ENCODE measurements around the gene HK1. TPM values are rescaled to one million over a fixed set of nuclear protein-coding genes. Genes with fewer than 3 reads are reported as not detected.
"Not testable (repeated sequence)": the region's sequence is repeated elsewhere in the genome, so short reads cannot be mapped to it uniquely, and the experiment has no call there.

Gene HK1
- total RNA-seq, 2 experiments from 2014 or later: 13.1 to 31.5 TPM

DNA sequence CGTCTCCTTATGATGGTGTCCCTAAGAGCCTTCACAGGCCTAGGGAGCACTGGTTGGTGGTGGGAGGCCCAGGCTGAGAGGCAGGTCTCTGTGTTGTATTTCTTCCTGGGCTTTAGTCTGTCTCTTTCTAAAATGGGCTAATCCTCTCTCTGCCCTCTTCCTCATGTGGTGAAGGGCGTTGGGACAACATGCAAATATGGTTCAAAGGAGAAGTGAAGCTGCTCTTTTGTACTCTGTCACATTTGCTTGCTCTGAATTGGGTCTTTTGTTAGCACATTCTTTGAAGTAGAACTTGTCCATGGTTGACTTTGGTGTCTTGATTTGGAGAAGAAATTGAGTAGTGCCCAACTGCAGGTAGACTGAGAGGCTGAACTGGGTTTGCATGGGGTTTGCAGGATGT, 814 bp downstream of the HK1 start:
- H3K4me1 ChIP-seq (ENCODE audit: insufficient read depth, low read length, poor library complexity, severe bottlenecking): peaks cover 32% of the 10 kb centered on the region
- no peaks in the 10 kb centered on the region for H3K9me3 ChIP-seq (ENCODE audit: low read length)
- no peaks in the 10 kb centered on the region for H4K20me1 ChIP-seq (ENCODE audit: insufficient read depth, low read length)
- H2AFZ ChIP-seq (ENCODE audit: low read length): peak overlapping the region; percentile 88
- intact Hi-C loops (cut with micrococcal nuclease; ENCODE audit: unreplicated experiment): no loop called here
- H3K27ac ChIP-seq (ENCODE audit: low read depth, low read length, poor library complexity, severe bottlenecking): peak overlapping the region; percentile 74
- ChIA-PET CTCF (ENCODE audit: unreplicated experiment) (no interaction called here), POLR2A (interaction anchor here (0.6 kb wide), 1 partner anchor 846 kb away, joined by 3 read pairs; no protein-coding TSS in a partner anchor)
- H3K4me2 ChIP-seq (ENCODE audit: low read length): peak overlapping the region; percentile 71
- no peaks in the 10 kb centered on the region for H3K79me2 ChIP-seq (ENCODE audit: insufficient read depth, low read depth, low read length)
- H3K4me3 ChIP-seq (ENCODE audit: low read depth, low read length, poor library complexity, severe bottlenecking): peak overlapping the region; percentile 42
- BruUV-seq (replicated peaks): no TSS peak
- DNase-seq (ENCODE audit: low spot score): peak; percentile 80
- no peaks in the 10 kb centered on the region for H3K36me3 ChIP-seq (ENCODE audit: insufficient read depth, low read length)
- no peak for TF ChIP-seq EZH2phosphoT487 (IDR thresholded peaks at IDR 0.05; ENCODE audit: borderline replicate concordance, low read depth, low read length)
- TF ChIP-seq, protein P1, sequence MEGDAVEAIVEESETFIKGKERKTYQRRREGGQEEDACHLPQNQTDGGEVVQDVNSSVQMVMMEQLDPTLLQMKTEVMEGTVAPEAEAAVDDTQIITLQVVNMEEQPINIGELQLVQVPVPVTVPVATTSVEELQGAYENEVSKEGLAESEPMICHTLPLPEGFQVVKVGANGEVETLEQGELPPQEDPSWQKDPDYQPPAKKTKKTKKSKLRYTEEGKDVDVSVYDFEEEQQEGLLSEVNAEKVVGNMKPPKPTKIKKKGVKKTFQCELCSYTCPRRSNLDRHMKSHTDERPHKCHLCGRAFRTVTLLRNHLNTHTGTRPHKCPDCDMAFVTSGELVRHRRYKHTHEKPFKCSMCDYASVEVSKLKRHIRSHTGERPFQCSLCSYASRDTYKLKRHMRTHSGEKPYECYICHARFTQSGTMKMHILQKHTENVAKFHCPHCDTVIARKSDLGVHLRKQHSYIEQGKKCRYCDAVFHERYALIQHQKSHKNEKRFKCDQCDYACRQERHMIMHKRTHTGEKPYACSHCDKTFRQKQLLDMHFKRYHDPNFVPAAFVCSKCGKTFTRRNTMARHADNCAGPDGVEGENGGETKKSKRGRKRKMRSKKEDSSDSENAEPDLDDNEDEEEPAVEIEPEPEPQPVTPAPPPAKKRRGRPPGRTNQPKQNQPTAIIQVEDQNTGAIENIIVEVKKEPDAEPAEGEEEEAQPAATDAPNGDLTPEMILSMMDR (conservative IDR thresholded peaks at IDR 0.05; ENCODE audit: low read length): no peak
- H3K9me2 ChIP-seq (ENCODE audit: insufficient read depth, low read length): no peaks in the 10 kb centered on the region

DNA sequence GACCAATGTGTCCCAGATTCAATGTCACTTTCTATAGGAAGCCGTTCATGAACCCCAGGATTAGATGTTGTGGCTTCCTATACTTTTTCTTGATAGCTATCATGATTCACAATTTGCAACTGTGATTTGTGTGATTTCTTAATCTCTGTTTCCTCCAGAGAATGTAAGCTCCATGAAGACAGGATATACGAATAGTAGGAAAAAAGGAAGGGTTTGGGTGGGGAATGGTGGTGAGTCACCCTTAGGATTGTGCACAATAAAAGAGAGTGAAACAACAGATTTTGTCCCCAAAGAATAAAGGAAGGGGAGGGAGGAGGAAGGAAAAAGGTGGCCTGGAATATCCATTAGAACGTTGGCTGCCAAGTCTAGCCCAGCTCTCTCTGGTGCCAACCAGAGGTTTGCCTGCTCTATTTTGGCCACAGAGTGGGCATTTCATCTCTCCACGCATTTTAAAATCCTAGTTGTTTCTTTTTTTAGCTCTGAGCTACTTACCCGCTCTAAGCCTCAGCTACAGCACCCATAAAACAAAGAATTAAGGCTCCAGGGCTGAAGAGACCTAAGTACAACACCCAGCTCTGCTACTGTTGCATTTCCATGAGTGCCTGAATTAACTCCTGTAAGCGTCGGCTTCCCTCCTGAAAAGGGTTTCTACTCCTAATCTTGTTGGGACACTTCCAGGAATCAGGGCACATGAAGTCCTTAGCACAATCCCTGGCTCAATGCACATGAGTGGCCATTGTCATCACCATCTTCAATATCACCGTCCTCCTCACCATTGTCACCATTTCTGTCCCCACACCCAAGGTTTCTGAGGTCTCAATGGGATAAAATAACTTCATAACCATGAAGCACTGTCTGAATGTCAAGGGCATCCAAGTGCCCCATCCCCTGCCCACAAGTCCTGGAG, 3.5 kb downstream of the HK1 start:
- CTCF ChIA-PET (ENCODE audit: unreplicated experiment): no interaction called here
- BruUV-seq (replicated peaks): no TSS peak
- intact Hi-C loops (cut with micrococcal nuclease; ENCODE audit: unreplicated experiment): no loop called here

DNA sequence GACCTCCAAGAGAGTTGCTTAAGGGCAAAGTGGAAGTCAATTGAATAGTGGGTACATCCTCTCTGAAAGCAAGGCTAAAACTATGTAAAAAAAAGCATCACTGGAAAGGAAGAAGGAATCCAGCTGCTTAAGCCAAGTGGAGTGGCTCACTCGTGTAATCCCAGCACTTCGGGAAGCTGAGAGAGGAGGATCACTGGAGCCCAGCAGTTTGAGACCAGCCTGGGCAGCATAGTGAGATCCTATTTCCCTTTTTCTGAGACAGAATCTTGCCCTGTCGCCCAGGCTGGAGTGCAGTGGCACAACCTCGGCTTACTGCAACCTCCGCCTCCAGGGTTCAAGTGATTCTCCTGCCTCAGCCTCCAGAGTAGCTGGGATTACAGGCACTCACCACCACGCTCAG, 6.1 kb downstream of the HK1 start:
- H3K4me2 ChIP-seq (ENCODE audit: low read length); DNase-seq (ENCODE audit: low spot score); H2AFZ ChIP-seq (ENCODE audit: low read length); H3K4me3 ChIP-seq (ENCODE audit: low read depth, low read length, poor library complexity, severe bottlenecking); H3K9me3 ChIP-seq (ENCODE audit: low read length); H3K36me3 ChIP-seq (ENCODE audit: insufficient read depth, low read length); POLR2A ChIA-PET; H4K20me1 ChIP-seq (ENCODE audit: insufficient read depth, low read length); H3K79me2 ChIP-seq (ENCODE audit: insufficient read depth, low read depth, low read length); BruUV-seq (replicated peaks); H3K27ac ChIP-seq (ENCODE audit: low read depth, low read length, poor library complexity, severe bottlenecking); H3K9me2 ChIP-seq (ENCODE audit: insufficient read depth, low read length); intact Hi-C loops (cut with micrococcal nuclease; ENCODE audit: unreplicated experiment); CTCF ChIA-PET (ENCODE audit: unreplicated experiment): not testable (repeated sequence)
- peaks cover 20% of the 10 kb centered on the region for H3K4me1 ChIP-seq (ENCODE audit: insufficient read depth, low read length, poor library complexity, severe bottlenecking)

More for the DNA sequence above, 3.5 kb downstream of the HK1 start:
- Histone ChIP-seq H4K20me1 (ENCODE audit: insufficient read depth, low read length) (no peaks in the 10 kb centered on the region), H3K9me2 (ENCODE audit: insufficient read depth, low read length) (no peaks in the 10 kb centered on the region), H3K4me3 (ENCODE audit: low read depth, low read length, poor library complexity, severe bottlenecking) (no peak overlapping the region), H3K36me3 (ENCODE audit: insufficient read depth, low read length) (no peaks in the 10 kb centered on the region), H3K79me2 (ENCODE audit: insufficient read depth, low read depth, low read length) (no peaks in the 10 kb centered on the region), H3K4me2 (ENCODE audit: low read length) (no peak overlapping the region), H3K9me3 (ENCODE audit: low read length) (no peaks in the 10 kb centered on the region), H2AFZ (ENCODE audit: low read length) (no peak overlapping the region), H3K27ac (ENCODE audit: low read depth, low read length, poor library complexity, severe bottlenecking) (no peak overlapping the region), H3K4me1 (ENCODE audit: insufficient read depth, low read length, poor library complexity, severe bottlenecking) (peaks cover 34% of the 10 kb centered on the region)
- DNase-seq (ENCODE audit: low spot score): no peak
- TF ChIP-seq EZH2phosphoT487 (IDR thresholded peaks at IDR 0.05; ENCODE audit: borderline replicate concordance, low read depth, low read length): no peak
- TF ChIP-seq, protein P1 (conservative IDR thresholded peaks at IDR 0.05; ENCODE audit: low read length): no peak
- POLR2A ChIA-PET: interaction anchor here (0.5 kb wide), 1 partner anchor 13 kb away, joined by 3 read pairs; no protein-coding TSS in a partner anchor
